ENCODE data around the gene DIP2A.
"Not testable (repeated sequence)": the region's sequence is repeated elsewhere in the genome, so short reads cannot be mapped to it uniquely, and the experiment has no call there.

The DIP2A gene

DNA sequence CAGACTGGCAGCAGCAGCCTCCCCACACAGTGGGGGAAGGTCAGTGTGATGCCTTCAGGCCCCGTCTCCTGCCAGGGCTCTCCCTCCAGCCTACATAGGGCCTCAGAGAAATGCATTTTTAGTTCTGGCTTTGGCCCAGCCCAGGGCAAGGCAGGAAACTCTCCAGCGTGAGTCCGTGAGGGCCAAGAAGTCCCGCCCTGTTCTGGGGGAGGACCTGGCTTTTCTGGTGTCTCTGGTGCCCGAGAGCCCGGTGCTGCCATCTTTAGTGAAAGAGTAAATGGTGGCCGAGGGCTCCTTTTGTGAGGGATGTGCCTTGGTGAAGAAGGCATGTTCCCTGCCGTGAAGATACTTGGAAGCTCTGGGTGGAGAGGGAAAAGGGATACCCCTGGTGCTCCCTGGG, 14.8 kb upstream of the DIP2A start:
- Histone ChIP-seq H3K4me1 (ENCODE audit: insufficient read depth, low read length) (no peaks in the 10 kb centered on the region), H4K20me1 (ENCODE audit: insufficient read depth, low read length) (no peaks in the 10 kb centered on the region; the same call in 1 of the 2 replicates), H3K4me3 (ENCODE audit: low read depth in 1 of 2, low read length in 2 of 2) (no peak overlapping the region), H3K79me2 (ENCODE audit: insufficient read depth, low read length) (no peaks in the 10 kb centered on the region), H2AFZ (ENCODE audit: low read depth, low read length) (no peak overlapping the region), H3K9ac (ENCODE audit: low read depth, low read length) (no peak overlapping the region), H3K9me3 (ENCODE audit: insufficient read depth, low read length, severe bottlenecking) (peaks cover 11% of the 10 kb centered on the region), H3K4me2 (ENCODE audit: insufficient read depth, low read length) (no peak overlapping the region), H3K27ac (ENCODE audit: low read length) (no peak overlapping the region), H3K27me3 (ENCODE audit: insufficient read depth, low read length, poor library complexity) (no peaks in the 10 kb centered on the region), H3K36me3 (ENCODE audit: insufficient read depth, low read length) (peaks cover 82% of the 10 kb centered on the region)
- no peak for DNase-seq
- TF ChIP-seq, protein P1, sequence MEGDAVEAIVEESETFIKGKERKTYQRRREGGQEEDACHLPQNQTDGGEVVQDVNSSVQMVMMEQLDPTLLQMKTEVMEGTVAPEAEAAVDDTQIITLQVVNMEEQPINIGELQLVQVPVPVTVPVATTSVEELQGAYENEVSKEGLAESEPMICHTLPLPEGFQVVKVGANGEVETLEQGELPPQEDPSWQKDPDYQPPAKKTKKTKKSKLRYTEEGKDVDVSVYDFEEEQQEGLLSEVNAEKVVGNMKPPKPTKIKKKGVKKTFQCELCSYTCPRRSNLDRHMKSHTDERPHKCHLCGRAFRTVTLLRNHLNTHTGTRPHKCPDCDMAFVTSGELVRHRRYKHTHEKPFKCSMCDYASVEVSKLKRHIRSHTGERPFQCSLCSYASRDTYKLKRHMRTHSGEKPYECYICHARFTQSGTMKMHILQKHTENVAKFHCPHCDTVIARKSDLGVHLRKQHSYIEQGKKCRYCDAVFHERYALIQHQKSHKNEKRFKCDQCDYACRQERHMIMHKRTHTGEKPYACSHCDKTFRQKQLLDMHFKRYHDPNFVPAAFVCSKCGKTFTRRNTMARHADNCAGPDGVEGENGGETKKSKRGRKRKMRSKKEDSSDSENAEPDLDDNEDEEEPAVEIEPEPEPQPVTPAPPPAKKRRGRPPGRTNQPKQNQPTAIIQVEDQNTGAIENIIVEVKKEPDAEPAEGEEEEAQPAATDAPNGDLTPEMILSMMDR (IDR thresholded peaks at IDR 0.05; ENCODE audit: borderline replicate concordance, extremely low read depth, low read length, poor library complexity, severe bottlenecking), result no peak
- no peak for TF ChIP-seq EZH2 (IDR thresholded peaks at IDR 0.05; ENCODE audit: borderline replicate concordance, low read depth, low read length, severe bottlenecking)
- ATAC-seq (ENCODE audit: insufficient read depth, low read depth), result no peak

- Histone ChIP-seq H3K36me3 (ENCODE audit: insufficient read depth, low read length) (peaks cover 44% of the 10 kb centered on the region), H3K79me2 (ENCODE audit: insufficient read depth, low read length) (no peaks in the 10 kb centered on the region), H3K27ac (ENCODE audit: low read length) (no peak overlapping the region), H3K9ac (ENCODE audit: low read depth, low read length) (no peak overlapping the region), H3K27me3 (ENCODE audit: insufficient read depth, low read length, poor library complexity) (no peaks in the 10 kb centered on the region), H4K20me1 (ENCODE audit: insufficient read depth, low read length) (no peaks in the 10 kb centered on the region), H3K4me3 (ENCODE audit: low read depth in 1 of 2, low read length in 2 of 2) (no peak overlapping the region), H3K4me2 (ENCODE audit: insufficient read depth, low read length) (no peak overlapping the region), H3K4me1 (ENCODE audit: insufficient read depth, low read length) (no peaks in the 10 kb centered on the region), H3K9me3 (ENCODE audit: insufficient read depth, low read length, severe bottlenecking) (peaks cover 18% of the 10 kb centered on the region), H2AFZ (ENCODE audit: low read depth, low read length) (no peak overlapping the region)
- ATAC-seq (ENCODE audit: insufficient read depth, low read depth), result no peak
- no peak for TF ChIP-seq EZH2 (IDR thresholded peaks at IDR 0.05; ENCODE audit: borderline replicate concordance, low read depth, low read length, severe bottlenecking)
- TF ChIP-seq, protein P1 (IDR thresholded peaks at IDR 0.05; ENCODE audit: borderline replicate concordance, extremely low read depth, low read length, poor library complexity, severe bottlenecking), result no peak
- no peak for DNase-seq
Observed at GRCh38 chr21:46448108-46448507, 10.6 kb upstream of the DIP2A start.

DNA sequence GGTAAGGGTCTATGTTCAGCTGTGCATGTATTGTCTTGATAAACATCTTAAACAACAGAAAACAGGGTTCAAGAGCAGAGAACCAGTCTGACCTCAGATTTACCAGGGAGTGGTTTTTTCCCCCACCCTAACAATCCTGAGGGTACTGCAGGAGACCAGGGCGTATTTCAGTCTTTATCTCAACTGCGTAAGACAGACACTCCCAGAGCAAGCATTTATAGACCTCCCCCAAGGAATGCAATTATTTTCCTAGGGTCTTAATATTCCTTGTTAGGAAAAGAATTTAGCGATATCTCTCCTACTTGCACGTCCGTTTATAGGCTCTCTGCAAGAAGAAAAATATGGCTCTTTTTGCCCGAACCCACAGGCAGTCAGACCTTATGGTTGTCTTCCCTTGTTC, 9.8 kb upstream of the DIP2A start:
- peaks cover 37% of the 10 kb centered on the region for H3K36me3 ChIP-seq (ENCODE audit: insufficient read depth, low read length)
- H2AFZ ChIP-seq (ENCODE audit: low read depth, low read length); H3K9ac ChIP-seq (ENCODE audit: low read depth, low read length); H3K27ac ChIP-seq (ENCODE audit: low read length); H3K27me3 ChIP-seq (ENCODE audit: insufficient read depth, low read length, poor library complexity); ATAC-seq (ENCODE audit: insufficient read depth, low read depth); H3K4me1 ChIP-seq (ENCODE audit: insufficient read depth, low read length); H4K20me1 ChIP-seq (ENCODE audit: insufficient read depth, low read length); H3K4me3 ChIP-seq (ENCODE audit: low read depth in 1 of 2, low read length in 2 of 2); H3K79me2 ChIP-seq (ENCODE audit: insufficient read depth, low read length); H3K4me2 ChIP-seq (ENCODE audit: insufficient read depth, low read length): not testable (repeated sequence)
- peak; percentile 16 for DNase-seq
- peaks cover 18% of the 10 kb centered on the region for H3K9me3 ChIP-seq (ENCODE audit: insufficient read depth, low read length, severe bottlenecking)

- peaks cover 15% of the 10 kb centered on the region for H3K9me3 ChIP-seq (ENCODE audit: insufficient read depth, low read length, severe bottlenecking)
- no peak overlapping the region for H3K27ac ChIP-seq (ENCODE audit: low read length)
- TF ChIP-seq EZH2 (IDR thresholded peaks at IDR 0.05; ENCODE audit: borderline replicate concordance, low read depth, low read length, severe bottlenecking), result no peak
- TF ChIP-seq, protein P1 (IDR thresholded peaks at IDR 0.05; ENCODE audit: borderline replicate concordance, extremely low read depth, low read length, poor library complexity, severe bottlenecking), result no peak
- H3K9ac ChIP-seq (ENCODE audit: low read depth, low read length), result no peak overlapping the region
- DNase-seq (no peak), ATAC-seq (ENCODE audit: insufficient read depth, low read depth) (no peak)
- peaks cover 30% of the 10 kb centered on the region for H3K36me3 ChIP-seq (ENCODE audit: insufficient read depth, low read length)
- no peaks in the 10 kb centered on the region; the same call in 1 of the 2 replicates for H4K20me1 ChIP-seq (ENCODE audit: insufficient read depth, low read length)
- no peak overlapping the region for H2AFZ ChIP-seq (ENCODE audit: low read depth, low read length)
- peaks cover 21% of the 10 kb centered on the region for H3K79me2 ChIP-seq (ENCODE audit: insufficient read depth, low read length)
- no peak overlapping the region for H3K4me2 ChIP-seq (ENCODE audit: insufficient read depth, low read length)
- H3K4me1 ChIP-seq (ENCODE audit: insufficient read depth, low read length), result peaks cover 18% of the 10 kb centered on the region
- H3K27me3 ChIP-seq (ENCODE audit: insufficient read depth, low read length, poor library complexity), result no peaks in the 10 kb centered on the region
- no peak overlapping the region for H3K4me3 ChIP-seq (ENCODE audit: low read depth in 1 of 2, low read length in 2 of 2)
Observed at GRCh38 chr21:46452710-46453109, 6.0 kb upstream of the DIP2A start.

Measured in DND-41 (cell line).